Neural cell (in vitro differentiated cells): ENCODE data around the gene TMEM135. TPM values are rescaled to one million over a fixed set of nuclear protein-coding genes. Genes with fewer than 3 reads are reported as not detected.

Source experiments
- H2AFZ ChIP-seq: fragments of 200-600, 300-800 bp; sonication (generic), shearing (Covaris generic); 2 replicates; pipeline ENCODE4 v1.6.0; 2014; ENCODE audit warnings: low read depth, mild to moderate bottlenecking, antibody characterized with exemption, low read length, moderate library complexity
- H3F3A ChIP-seq: fragments of 200-600 bp; shearing (Covaris generic); 2 replicates; pipeline ENCODE4 v1.6.1; 2016; ENCODE audit warnings: mild to moderate bottlenecking, moderate library complexity, mixed read lengths, antibody characterized with exemption, low read length; ENCODE audit not compliant: insufficient read depth, poor library complexity, severe bottlenecking
- H3K27ac ChIP-seq: fragments of 200-600, 300-800 bp; sonication (generic), shearing (Covaris generic); 2 replicates; pipeline ENCODE4 v1.5.1; 2014; ENCODE audit warnings: mild to moderate bottlenecking, low read length, moderate library complexity
- H3K27me3 ChIP-seq: fragments of 300-800, 200-600 bp; sonication (generic), shearing (Covaris generic); 2 replicates; pipeline ENCODE4 v1.6.0; 2014; ENCODE audit warnings: mild to moderate bottlenecking, low read depth, low read length, moderate library complexity; ENCODE audit not compliant: insufficient read depth
- H3K36me3 ChIP-seq: fragments of 300-800, 200-600 bp; sonication (generic), shearing (Covaris generic); 2 replicates; pipeline ENCODE4 v1.5.1; 2014; ENCODE audit warnings: mild to moderate bottlenecking, antibody characterized with exemption, low read length, moderate library complexity; ENCODE audit not compliant: insufficient read depth
- H3K4me2 ChIP-seq: fragments of 300-800, 200-600 bp; sonication (generic), shearing (Covaris generic); 2 replicates; pipeline ENCODE4 v1.6.0; 2014; ENCODE audit warnings: mild to moderate bottlenecking, low read length
- H3K4me3 ChIP-seq: fragments of 300-800, 200-600 bp; sonication (generic), shearing (Covaris generic); 2 replicates; pipeline ENCODE4 v1.5.1; 2014; ENCODE audit warnings: mild to moderate bottlenecking, low read length, moderate library complexity
- H3K79me2 ChIP-seq: fragments of 200-600 bp; shearing (Covaris generic); replicated peaks from 2 replicates; pipeline ENCODE4 v1.6.0; 2014; ENCODE audit warnings: mild to moderate bottlenecking, low read length, moderate library complexity; ENCODE audit not compliant: insufficient read depth
- H3K9ac ChIP-seq: fragments of 300-800, 200-600 bp; sonication (generic), shearing (Covaris generic); 2 replicates; pipeline ENCODE4 v1.6.1; 2016; ENCODE audit warnings: mild to moderate bottlenecking, low read length, mixed read lengths
- H3K9me2 ChIP-seq: fragments of 200-600 bp; shearing (Covaris generic); 2 replicates; pipeline ENCODE4 v1.6.1; 2016; ENCODE audit warnings: mild to moderate bottlenecking, low read length, mixed read lengths; ENCODE audit not compliant: insufficient read depth
- H3K9me3 ChIP-seq: fragments of 200-600, 300-800 bp; sonication (generic), shearing (Covaris generic); 2 replicates; pipeline ENCODE4 v1.6.1; 2016; ENCODE audit warnings: mild to moderate bottlenecking, mixed run types, low read length, moderate library complexity, mixed read lengths
- H4K20me1 ChIP-seq: fragments of 200-600 bp; shearing (Covaris generic); 2 replicates; pipeline ENCODE4 v1.6.1; 2016; ENCODE audit warnings: mild to moderate bottlenecking, mixed run types; ENCODE audit not compliant: insufficient read depth
- EP300 ChIP-seq: fragments of 450-650 bp; conservative IDR thresholded peaks from 2 replicates; pipeline ENCODE4 v1.6.1; 2014; ENCODE audit warnings: antibody characterized with exemption, mild to moderate bottlenecking, moderate library complexity; ENCODE audit not compliant: poor library complexity, severe bottlenecking
- EZH2 ChIP-seq: fragments of 200-600, 300-800 bp; shearing (Covaris generic), sonication (generic); IDR thresholded peaks from 2 replicates; pipeline ENCODE4 v1.6.1; 2014; ENCODE audit warnings: antibody characterized with exemption, low read length, borderline replicate concordance, mild to moderate bottlenecking; ENCODE audit not compliant: insufficient read depth, poor library complexity, severe bottlenecking
- MXI1 ChIP-seq: fragments of 450-650 bp; conservative IDR thresholded peaks from 2 replicates; pipeline ENCODE4 v1.6.1; 2014; ENCODE audit warnings: antibody characterized with exemption, mild to moderate bottlenecking; ENCODE audit not compliant: poor library complexity, severe bottlenecking
- POLR2AphosphoS5 ChIP-seq: IDR thresholded peaks from 2 replicates; pipeline ENCODE4 v1.6.1; 2012
- RAD21 ChIP-seq: fragments of 450-650 bp; conservative IDR thresholded peaks from 2 replicates; pipeline ENCODE4 v1.6.1; 2014; ENCODE audit warnings: antibody characterized with exemption, mild to moderate bottlenecking, moderate library complexity
- REST ChIP-seq: IDR thresholded peaks from 2 replicates; pipeline ENCODE4 v1.6.1; 2012; ENCODE audit warnings: borderline replicate concordance
- SMC3 ChIP-seq: fragments of 450-650 bp; conservative IDR thresholded peaks from 2 replicates; pipeline ENCODE4 v1.6.1; 2014; ENCODE audit warnings: antibody characterized with exemption, mild to moderate bottlenecking, moderate library complexity; ENCODE audit not compliant: poor library complexity
- TAF1 ChIP-seq: IDR thresholded peaks from 2 replicates; pipeline ENCODE4 v1.6.1; 2012; ENCODE audit warnings: low read depth
- polyA plus RNA-seq: library from polyadenylated mRNA; depleted of rRNA; stranded (reverse); fragments of >200 nt; gene quantifications from 2 replicates; pipeline ENCODE4 v1.2.3, GENCODE V29; 2014
- TF ChIP-seq, protein P1 (sequence below): fragments of 450-650 bp; IDR thresholded peaks from 2 replicates; pipeline ENCODE4 v1.5.1; 2014; ENCODE audit warnings: antibody characterized with exemption, mild to moderate bottlenecking, moderate library complexity; ENCODE audit not compliant: poor library complexity, severe bottlenecking

TMEM135 gene
- polyA plus RNA-seq, 1 donor from 2014 or later, result 15.6 TPM

DNA sequence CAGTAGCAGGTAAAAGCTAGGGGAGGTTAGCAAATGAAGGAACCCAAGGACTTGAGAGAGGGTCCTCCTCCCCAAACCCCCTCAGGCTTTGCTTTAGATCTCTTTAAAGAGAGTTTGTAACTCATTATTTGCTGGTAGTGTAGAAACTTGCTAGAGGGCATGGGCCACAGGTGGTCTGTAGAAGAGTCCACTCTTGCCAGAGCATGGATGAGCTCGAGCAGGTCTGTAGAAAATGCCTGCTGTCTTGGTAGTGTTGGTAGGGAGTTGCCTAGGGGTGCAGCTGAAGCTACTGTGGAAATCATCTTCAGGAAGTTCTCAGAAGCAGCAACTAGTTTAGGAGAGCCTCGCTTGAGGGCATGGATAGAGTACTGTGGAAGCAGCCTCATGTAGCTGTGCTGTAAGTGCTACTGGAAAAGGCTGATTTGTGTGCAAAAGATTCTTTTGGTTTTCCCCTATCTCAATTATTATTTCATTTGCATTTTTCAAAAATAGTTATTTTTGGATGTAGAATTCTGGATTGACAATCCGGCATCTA, 104.3 kb downstream of the TMEM135 start:
- H3K79me2 ChIP-seq, result no peaks in the 10 kb centered on the region
- H3K27ac ChIP-seq, result no peak overlapping the region
- TF ChIP-seq RAD21 (no peak), TAF1 (no peak), REST (no peak), EP300 (no peak), SMC3 (no peak), POLR2AphosphoS5 (no peak), MXI1 (no peak), EZH2 (no peak)
- TF ChIP-seq, protein P1, sequence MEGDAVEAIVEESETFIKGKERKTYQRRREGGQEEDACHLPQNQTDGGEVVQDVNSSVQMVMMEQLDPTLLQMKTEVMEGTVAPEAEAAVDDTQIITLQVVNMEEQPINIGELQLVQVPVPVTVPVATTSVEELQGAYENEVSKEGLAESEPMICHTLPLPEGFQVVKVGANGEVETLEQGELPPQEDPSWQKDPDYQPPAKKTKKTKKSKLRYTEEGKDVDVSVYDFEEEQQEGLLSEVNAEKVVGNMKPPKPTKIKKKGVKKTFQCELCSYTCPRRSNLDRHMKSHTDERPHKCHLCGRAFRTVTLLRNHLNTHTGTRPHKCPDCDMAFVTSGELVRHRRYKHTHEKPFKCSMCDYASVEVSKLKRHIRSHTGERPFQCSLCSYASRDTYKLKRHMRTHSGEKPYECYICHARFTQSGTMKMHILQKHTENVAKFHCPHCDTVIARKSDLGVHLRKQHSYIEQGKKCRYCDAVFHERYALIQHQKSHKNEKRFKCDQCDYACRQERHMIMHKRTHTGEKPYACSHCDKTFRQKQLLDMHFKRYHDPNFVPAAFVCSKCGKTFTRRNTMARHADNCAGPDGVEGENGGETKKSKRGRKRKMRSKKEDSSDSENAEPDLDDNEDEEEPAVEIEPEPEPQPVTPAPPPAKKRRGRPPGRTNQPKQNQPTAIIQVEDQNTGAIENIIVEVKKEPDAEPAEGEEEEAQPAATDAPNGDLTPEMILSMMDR, result no peak
- no peaks in the 10 kb centered on the region for H3K9me3 ChIP-seq
- no peak overlapping the region for H3K4me3 ChIP-seq
- no peaks in the 10 kb centered on the region for H3K27me3 ChIP-seq
- no peaks in the 10 kb centered on the region for H3K9me2 ChIP-seq
- no peak overlapping the region for H3K4me2 ChIP-seq
- no peaks in the 10 kb centered on the region for H4K20me1 ChIP-seq
- no peaks in the 10 kb centered on the region for H3F3A ChIP-seq
- H3K36me3 ChIP-seq, result no peaks in the 10 kb centered on the region
- no peak overlapping the region for H3K9ac ChIP-seq
- no peak overlapping the region for H2AFZ ChIP-seq

GRCh38 chr11:87142594-87142993, 104.9 kb downstream of the TMEM135 start:
- Histone ChIP-seq H3K79me2 (no peaks in the 10 kb centered on the region), H2AFZ (no peak overlapping the region), H3K9me3 (no peaks in the 10 kb centered on the region), H3K27ac (no peak overlapping the region), H3F3A (no peaks in the 10 kb centered on the region), H3K4me2 (no peak overlapping the region), H3K27me3 (no peaks in the 10 kb centered on the region), H3K9ac (no peak overlapping the region), H3K36me3 (no peaks in the 10 kb centered on the region), H3K4me3 (no peak overlapping the region), H3K9me2 (no peaks in the 10 kb centered on the region), H4K20me1 (no peaks in the 10 kb centered on the region)
- TF ChIP-seq REST (no peak), EZH2 (no peak), POLR2AphosphoS5 (no peak), MXI1 (no peak), RAD21 (no peak), TAF1 (no peak), EP300 (no peak), SMC3 (no peak)
- TF ChIP-seq, protein P1, result no peak
